Natural killer cell treated with Interleukin-12 subunit alpha and Interleukin-12 subunit beta and Interleukin-15 and Interleukin-18, amount 100 ng/mL, for 72 hours (primary cell): Measurements from ENCODE around the gene SDHAF2. TPM values are rescaled to one million over a fixed set of nuclear protein-coding genes. Genes with fewer than 3 reads are reported as not detected.
"Not testable (repeated sequence)": the region's sequence is repeated elsewhere in the genome, so short reads cannot be mapped to it uniquely, and the experiment has no call there.

Experiments
- ATAC-seq, 2 donors: fragments of 150-1000 bp; cut with Tn5 transposase in 1 of 2; sonication (Bioruptor Pico), chemical (Tn5 transposase) in 1 of 2; 2 replicates each; pipeline ENCODE4 v1.10.0; 2021
- DNase-seq: peaks from one replicate; pipeline ENCODE4 v3.0.0; 2022; ENCODE audit warnings: low spot score
- H3K27ac Mint-ChIP-seq, 2 donors: 1 replicate in 1 of 2; 2 replicates in 1 of 2; pipeline ENCODE4 v1.8.0; 2022; ENCODE audit warnings: mixed read lengths in 2 of 2, mild to moderate bottlenecking in 1 of 2, moderate library complexity in 1 of 2
- H3K27me3 Mint-ChIP-seq, 2 donors: 1 replicate in 1 of 2; 2 replicates in 1 of 2; pipeline ENCODE4 v1.8.0; 2022; ENCODE audit warnings: mixed read lengths in 2 of 2
- H3K36me3 Mint-ChIP-seq: one replicate; pipeline ENCODE4 v1.8.0; 2022; ENCODE audit warnings: mixed read lengths
- H3K4me1 Mint-ChIP-seq, 2 donors: 1 replicate in 1 of 2; 2 replicates in 1 of 2; pipeline ENCODE4 v1.8.0; 2022; ENCODE audit warnings: low read depth in 2 of 2, mixed read lengths in 2 of 2, mild to moderate bottlenecking in 1 of 2
- H3K4me3 Mint-ChIP-seq: one replicate; pipeline ENCODE4 v1.8.0; 2022; ENCODE audit warnings: mixed read lengths
- H3K9me3 Mint-ChIP-seq: 2 replicates; pipeline ENCODE4 v1.8.0; 2022; ENCODE audit warnings: mixed read lengths
- total RNA-seq, 2 donors: library from RNA; stranded (reverse); gene quantifications; one replicate each; pipeline ENCODE4 v1.2.3, GENCODE V29; 2022

SDHAF2 gene
- total RNA-seq, 2 donors from 2014 or later = 63.3 to 69.0 TPM

- ATAC-seq (no peak), DNase-seq (no peak)
- no peaks in the 10 kb centered on the region for H3K36me3 Mint-ChIP-seq
- no peaks in the 10 kb centered on the region for H3K9me3 Mint-ChIP-seq
- peaks cover 4 to 5% of the 10 kb centered on the region in 2 donors for H3K4me1 Mint-ChIP-seq
- peak overlapping the region in 1 of 2 donors; percentile 11 for H3K27ac Mint-ChIP-seq
- H3K27me3 Mint-ChIP-seq = no peaks in the 10 kb centered on the region
- no peak overlapping the region for H3K4me3 Mint-ChIP-seq
These were observed 43.6 kb downstream of the SDHAF2 start for GRCh38 chr11:61473370-61474012.

GRCh38 chr11:61474013-61474643 is 44.2 kb downstream of the SDHAF2 start:
- Mint-ChIP-seq H3K27me3 (no peaks in the 10 kb centered on the region), H3K36me3 (no peaks in the 10 kb centered on the region), H3K27ac (peak overlapping the region in 1 of 2 donors; percentile 11), H3K4me1 (peaks cover 4 to 5% of the 10 kb centered on the region in 2 donors), H3K9me3 (no peaks in the 10 kb centered on the region), H3K4me3 (no peak overlapping the region)
- ATAC-seq (no peak), DNase-seq (no peak)

- Mint-ChIP-seq H3K27ac (no peak overlapping the region), H3K27me3 (no peaks in the 10 kb centered on the region), H3K36me3 (no peaks in the 10 kb centered on the region), H3K4me1 (peaks cover 4 to 5% of the 10 kb centered on the region in 2 donors), H3K4me3 (no peak overlapping the region), H3K9me3 (no peaks in the 10 kb centered on the region)
- ATAC-seq (no peak), DNase-seq (no peak)
These were observed 45.5 kb downstream of the SDHAF2 start for GRCh38 chr11:61475433-61475832.

- DNase-seq = no peak
- no peaks in the 10 kb centered on the region for H3K36me3 Mint-ChIP-seq
- no peak overlapping the region for H3K27ac Mint-ChIP-seq
- H3K4me3 Mint-ChIP-seq = no peak overlapping the region
- H3K27me3 Mint-ChIP-seq = peaks cover 0 to 1% of the 10 kb centered on the region in 2 donors
- H3K9me3 Mint-ChIP-seq = no peaks in the 10 kb centered on the region
- no peak for ATAC-seq
- H3K4me1 Mint-ChIP-seq = peaks cover 4 to 5% of the 10 kb centered on the region in 2 donors
These were observed 46.4 kb downstream of the SDHAF2 start for GRCh38 chr11:61476371-61476770.

GRCh38 chr11:61477126-61477525 is 47.2 kb downstream of the SDHAF2 start:
- Mint-ChIP-seq H3K9me3 (no peaks in the 10 kb centered on the region), H3K27ac (no peak overlapping the region), H3K27me3 (peaks cover 0 to 3% of the 10 kb centered on the region in 2 donors), H3K36me3 (no peaks in the 10 kb centered on the region), H3K4me3 (no peak overlapping the region), H3K4me1 (peaks cover 4 to 5% of the 10 kb centered on the region in 2 donors)
- ATAC-seq = no peak
- no peak for DNase-seq

GRCh38 chr11:61477727-61478148 is 47.8 kb downstream of the SDHAF2 start:
- no peak for DNase-seq
- Mint-ChIP-seq H3K36me3 (no peaks in the 10 kb centered on the region), H3K27me3 (peaks cover 0 to 3% of the 10 kb centered on the region in 2 donors), H3K4me1 (peaks cover 4 to 5% of the 10 kb centered on the region in 2 donors), H3K27ac (no peak overlapping the region), H3K4me3 (no peak overlapping the region), H3K9me3 (no peaks in the 10 kb centered on the region)
- ATAC-seq = peak in 1 of 2 donors; percentile 54

GRCh38 chr11:61479360-61480058 is 49.6 kb downstream of the SDHAF2 start:
- H3K9me3 Mint-ChIP-seq, H3K4me1 Mint-ChIP-seq, H3K4me3 Mint-ChIP-seq, H3K27ac Mint-ChIP-seq, H3K27me3 Mint-ChIP-seq, DNase-seq, H3K36me3 Mint-ChIP-seq, ATAC-seq: not testable (repeated sequence)

- Mint-ChIP-seq H3K4me1 (peaks cover 5 to 9% of the 10 kb centered on the region in 2 donors), H3K4me3 (no peak overlapping the region), H3K9me3 (no peaks in the 10 kb centered on the region), H3K27ac (peak overlapping the region in 1 of 2 donors; percentile 34), H3K36me3 (no peaks in the 10 kb centered on the region), H3K27me3 (peaks cover 0 to 3% of the 10 kb centered on the region in 2 donors)
- DNase-seq (no peak), ATAC-seq (no peak)
These were observed 50.5 kb downstream of the SDHAF2 start for GRCh38 chr11:61480261-61480993.

- DNase-seq = no peak
- ATAC-seq = no peak
- H3K27ac Mint-ChIP-seq = no peak overlapping the region
- H3K27me3 Mint-ChIP-seq = peaks cover 0 to 3% of the 10 kb centered on the region in 2 donors
- H3K36me3 Mint-ChIP-seq = no peaks in the 10 kb centered on the region
- H3K9me3 Mint-ChIP-seq = no peaks in the 10 kb centered on the region
- H3K4me1 Mint-ChIP-seq = peaks cover 5 to 9% of the 10 kb centered on the region in 2 donors
- no peak overlapping the region for H3K4me3 Mint-ChIP-seq
These were observed 51.0 kb downstream of the SDHAF2 start for GRCh38 chr11:61480994-61481335.

- ATAC-seq (no peak), DNase-seq (no peak)
- Mint-ChIP-seq H3K27ac (no peak overlapping the region), H3K4me1 (peaks cover 5 to 9% of the 10 kb centered on the region in 2 donors), H3K4me3 (no peak overlapping the region), H3K9me3 (no peaks in the 10 kb centered on the region), H3K27me3 (peaks cover 0 to 3% of the 10 kb centered on the region in 2 donors), H3K36me3 (no peaks in the 10 kb centered on the region)
These were observed 51.9 kb downstream of the SDHAF2 start for GRCh38 chr11:61481806-61482205.

GRCh38 chr11:61482513-61482912 is 52.6 kb downstream of the SDHAF2 start:
- Mint-ChIP-seq H3K9me3 (no peaks in the 10 kb centered on the region), H3K4me1 (peaks cover 5 to 9% of the 10 kb centered on the region in 2 donors), H3K36me3 (no peaks in the 10 kb centered on the region), H3K27me3 (peaks cover 0 to 3% of the 10 kb centered on the region in 2 donors), H3K4me3 (no peak overlapping the region), H3K27ac (no peak overlapping the region)
- ATAC-seq = peak; percentile 25 to 35
- DNase-seq = no peak

- Mint-ChIP-seq H3K27ac (no peak overlapping the region), H3K9me3 (no peaks in the 10 kb centered on the region), H3K36me3 (no peaks in the 10 kb centered on the region), H3K4me1 (peaks cover 0 to 5% of the 10 kb centered on the region in 2 donors), H3K27me3 (peaks cover 0 to 3% of the 10 kb centered on the region in 2 donors), H3K4me3 (no peak overlapping the region)
- ATAC-seq (no peak), DNase-seq (no peak)
These were observed 54.6 kb downstream of the SDHAF2 start for GRCh38 chr11:61484541-61484940.

- ATAC-seq = no peak
- no peaks in the 10 kb centered on the region for H3K36me3 Mint-ChIP-seq
- H3K27ac Mint-ChIP-seq = no peak overlapping the region
- H3K9me3 Mint-ChIP-seq = no peaks in the 10 kb centered on the region
- peaks cover 0 to 3% of the 10 kb centered on the region in 2 donors for H3K27me3 Mint-ChIP-seq
- no peak overlapping the region for H3K4me3 Mint-ChIP-seq
- peaks cover 0 to 5% of the 10 kb centered on the region in 2 donors for H3K4me1 Mint-ChIP-seq
- DNase-seq = no peak
These were observed 55.2 kb downstream of the SDHAF2 start for GRCh38 chr11:61485080-61485479.
